ENCODE results near the gene PROM1.

Gene PROM1

DNA sequence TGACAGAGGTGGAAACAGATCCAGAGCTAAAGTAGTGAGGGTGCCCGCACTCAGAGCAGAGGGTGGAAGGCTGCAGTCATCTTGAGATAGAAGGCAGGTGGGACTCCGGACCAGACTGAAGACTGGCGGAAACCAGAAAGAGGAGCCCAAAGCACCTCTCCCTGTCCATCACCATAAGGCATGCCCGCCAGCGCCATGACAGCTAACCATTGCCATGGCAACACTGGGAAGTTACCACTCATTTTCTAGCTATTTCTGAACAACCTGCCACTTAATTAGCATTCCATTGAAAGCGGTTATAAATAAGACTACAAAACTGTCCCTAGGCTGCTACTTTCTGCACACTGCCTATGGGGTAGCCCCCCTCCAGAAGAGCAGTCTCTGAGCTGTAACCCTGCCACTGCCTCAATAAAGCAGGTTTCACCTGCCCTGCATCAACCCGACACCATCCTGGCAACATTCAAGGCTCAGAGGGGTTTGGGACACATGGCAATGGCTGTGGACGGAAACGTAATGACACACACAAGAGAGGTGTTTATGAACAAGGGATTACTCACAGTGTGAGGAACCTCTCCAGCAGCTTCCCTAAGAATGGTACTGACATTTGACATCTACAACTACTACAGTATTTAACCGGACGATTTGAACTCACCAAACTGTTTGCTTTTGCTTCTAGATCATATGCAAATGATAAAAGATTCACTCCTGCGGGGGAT is 93.1 kb downstream of the PROM1 start:
- H3K4me3 ChIP-seq (ENCODE audit: low read depth, low read length): no peak overlapping the region
- in situ Hi-C loops (cut with HindIII; ENCODE audit: low pct_ligation_motif_present, low sequenced_read_pairs): no loop called here
- DNase-seq: no peak
- no peaks in the 10 kb centered on the region for H3K27me3 ChIP-seq (replicated peaks)
- no peaks in the 10 kb centered on the region for H3K36me3 ChIP-seq (replicated peaks)
- H3K27ac ChIP-seq: no peak overlapping the region
- TF ChIP-seq CTCF (IDR thresholded peaks at IDR 0.05; ENCODE audit: low read depth, low read length, missing control alignments): no peak

GRCh38 chr4:15989424-15989823 is 94.4 kb downstream of the PROM1 start:
- Histone ChIP-seq H3K4me3 (ENCODE audit: low read depth, low read length) (no peak overlapping the region), H3K27ac (no peak overlapping the region), H3K27me3 (replicated peaks) (no peaks in the 10 kb centered on the region), H3K36me3 (replicated peaks) (no peaks in the 10 kb centered on the region)
- DNase-seq: no peak
- in situ Hi-C loops (cut with HindIII; ENCODE audit: low pct_ligation_motif_present, low sequenced_read_pairs): no loop called here
- TF ChIP-seq CTCF (IDR thresholded peaks at IDR 0.05; ENCODE audit: low read depth, low read length, missing control alignments): no peak

DNA sequence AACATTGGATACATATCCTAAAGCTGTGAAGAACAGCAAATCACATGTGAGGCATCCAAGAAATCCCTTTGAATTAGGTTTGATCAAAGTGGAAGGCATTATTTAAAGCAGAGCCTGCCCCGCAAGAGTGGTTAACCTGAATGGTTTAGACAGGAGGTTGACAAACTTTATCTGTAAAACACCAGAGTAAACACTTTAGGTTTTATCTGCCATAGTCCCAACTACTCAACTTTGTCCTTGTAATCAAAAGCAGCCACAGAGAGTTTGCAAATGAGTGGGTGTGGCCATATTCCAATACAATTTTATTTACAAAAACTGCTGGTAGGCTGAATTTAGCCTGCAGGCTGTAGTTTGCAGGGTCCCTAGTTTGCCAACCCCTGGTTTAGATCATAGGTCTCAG is 95.6 kb downstream of the PROM1 start:
- H3K27me3 ChIP-seq (replicated peaks): no peaks in the 10 kb centered on the region
- no peak overlapping the region for H3K4me3 ChIP-seq (ENCODE audit: low read depth, low read length)
- in situ Hi-C loops (cut with HindIII; ENCODE audit: low pct_ligation_motif_present, low sequenced_read_pairs): no loop called here
- DNase-seq: no peak
- TF ChIP-seq CTCF (IDR thresholded peaks at IDR 0.05; ENCODE audit: low read depth, low read length, missing control alignments): no peak
- no peaks in the 10 kb centered on the region for H3K36me3 ChIP-seq (replicated peaks)
- no peak overlapping the region for H3K27ac ChIP-seq

DNA sequence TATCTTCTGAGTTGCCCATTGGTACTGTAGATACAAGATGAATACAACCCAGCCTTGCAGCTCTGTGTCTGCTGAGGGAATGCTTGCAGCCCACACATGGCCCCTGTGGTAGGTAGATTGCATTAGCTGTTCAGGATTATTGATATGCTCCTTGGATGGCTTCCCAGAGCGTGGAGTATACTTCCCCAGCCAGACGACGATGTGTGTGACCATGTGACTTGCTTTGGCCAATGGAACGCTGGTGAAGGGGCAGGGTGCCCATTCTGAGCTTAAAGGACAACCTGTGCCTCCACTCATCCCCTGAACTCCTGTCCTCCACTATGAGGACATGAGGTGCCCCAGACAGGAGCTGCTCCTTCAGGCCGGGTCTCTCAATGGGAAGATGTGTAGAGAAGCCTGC is 96.9 kb downstream of the PROM1 start:
- in situ Hi-C loops (cut with HindIII; ENCODE audit: low pct_ligation_motif_present, low sequenced_read_pairs): no loop called here
- Histone ChIP-seq H3K36me3 (replicated peaks) (no peaks in the 10 kb centered on the region), H3K4me3 (ENCODE audit: low read depth, low read length) (no peak overlapping the region), H3K27me3 (replicated peaks) (no peaks in the 10 kb centered on the region), H3K27ac (no peak overlapping the region)
- TF ChIP-seq CTCF (IDR thresholded peaks at IDR 0.05; ENCODE audit: low read depth, low read length, missing control alignments): no peak
- no peak for DNase-seq

GRCh38 chr4:15983610-15984009 is 100.2 kb downstream of the PROM1 start:
- no peaks in the 10 kb centered on the region for H3K27me3 ChIP-seq (replicated peaks)
- no peak overlapping the region for H3K27ac ChIP-seq
- no peak for DNase-seq
- no peak for TF ChIP-seq CTCF (IDR thresholded peaks at IDR 0.05; ENCODE audit: low read depth, low read length, missing control alignments)
- H3K36me3 ChIP-seq (replicated peaks): no peaks in the 10 kb centered on the region
- in situ Hi-C loops (cut with HindIII; ENCODE audit: low pct_ligation_motif_present, low sequenced_read_pairs): no loop called here
- H3K4me3 ChIP-seq (ENCODE audit: low read depth, low read length): no peak overlapping the region

All from brain microvascular endothelial cell (primary cell).